H1 (cell line): ENCODE results near the gene CYBRD1. TPM values are rescaled to one million over a fixed set of nuclear protein-coding genes. Genes with fewer than 3 reads are reported as not detected.

Experiments
- CTCF ChIA-PET: fragments of 300-600 bp; sonication (Branson Sonifier 250); formaldehyde crosslinking; loops from one replicate; lab custom pipeline; 2021; ENCODE audit not compliant: partially characterized antibody; lab: Charles Lee
- POLR2A ChIA-PET: fragments of 300-600 bp; sonication (Branson Sonifier 250); formaldehyde crosslinking; loops from one replicate; lab custom pipeline; 2021; ENCODE audit warnings: inconsistent platforms; ENCODE audit not compliant: partially characterized antibody; lab: Charles Lee
- DNase-seq, 2 experiments: peaks; one replicate each; pipeline versions ENCODE4 v3.0.0 to v3.0.0-alpha.2; 2010 to 2022; ENCODE audit warnings: low spot score in 2 of 2, low read depth in 1 of 2, mixed read lengths in 1 of 2
- FAIRE-seq: peaks from 2 replicates; lab custom pipeline; 2011; peaks lifted over from hg19 to GRCh38; lab: Jason Lieb, UNC
- H2AFZ ChIP-seq: 2 replicates; pipeline ENCODE4 v1.8.1; 2012; ENCODE audit warnings: low read length, inconsistent platforms
- H2AK5ac ChIP-seq: 2 replicates; pipeline ENCODE4 v1.6.1; 2013; ENCODE audit warnings: low read depth, low read length
- H2BK120ac ChIP-seq: replicated peaks from 2 replicates; pipeline ENCODE3; 2013; ENCODE audit warnings: low read depth, low read length, inconsistent platforms
- H2BK12ac ChIP-seq: 2 replicates; pipeline ENCODE4 v1.6.1; 2013; ENCODE audit warnings: low read depth, low read length
- H2BK15ac ChIP-seq: 2 replicates; pipeline ENCODE4 v1.6.1; 2013; ENCODE audit warnings: low read length
- H2BK20ac ChIP-seq: 2 replicates; pipeline ENCODE4 v1.6.1; 2013; ENCODE audit warnings: low read length
- H2BK5ac ChIP-seq: 2 replicates; pipeline ENCODE4 v1.6.1; 2013; ENCODE audit warnings: low read depth, low read length
- H3K14ac ChIP-seq: 2 replicates; pipeline ENCODE4 v1.6.1; 2013; ENCODE audit warnings: inconsistent platforms; ENCODE audit not compliant: insufficient read length
- H3K18ac ChIP-seq: 2 replicates; pipeline ENCODE4 v1.6.1; 2013; ENCODE audit warnings: low read length; ENCODE audit errors: extremely low read depth
- H3K23ac ChIP-seq: 2 replicates; pipeline ENCODE4 v1.6.1; 2013; ENCODE audit warnings: inconsistent platforms; ENCODE audit not compliant: insufficient read length
- H3K23me2 ChIP-seq: 2 replicates; pipeline ENCODE4 v1.6.1; 2013; ENCODE audit warnings: low read depth, low read length
- H3K27ac ChIP-seq: 2 replicates; pipeline ENCODE4 v1.6.1; 2011; ENCODE audit warnings: low read depth, low read length, inconsistent platforms
- H3K27me3 ChIP-seq, 4 experiments: replicated peaks in 1 of 4; 1 replicate in 1 of 4; 2 replicates in 3 of 4; pipeline versions ENCODE4 v1.6.1 to v1.8.1; 2011 to 2013; ENCODE audit warnings: low read length in 3 of 4, mild to moderate bottlenecking in 3 of 4, inconsistent platforms in 2 of 4, mixed read lengths in 2 of 4, moderate library complexity in 1 of 4; ENCODE audit not compliant: control insufficient read depth in 3 of 4, insufficient read depth in 3 of 4; ENCODE audit errors: extremely low read depth in 1 of 4
- H3K36me3 ChIP-seq, 4 experiments: 2 replicates each; pipeline versions ENCODE4 v1.6.1 to v1.8.1; 2011 to 2013; ENCODE audit warnings: mild to moderate bottlenecking in 4 of 4, low read length in 3 of 4, moderate library complexity in 2 of 4, control low read depth in 1 of 4, inconsistent platforms in 1 of 4; ENCODE audit not compliant: insufficient read depth in 4 of 4, control insufficient read depth in 2 of 4
- H3K4ac ChIP-seq: replicated peaks from 2 replicates; pipeline ENCODE3; 2013; ENCODE audit warnings: low read length, low read depth, mixed read lengths, inconsistent platforms; ENCODE audit not compliant: insufficient read length
- H3K4me1 ChIP-seq, 4 experiments: replicated peaks in 1 of 4; 1 replicate in 1 of 4; 2 replicates in 3 of 4; pipeline versions ENCODE4 v1.6.1 to v1.8.1; 2011 to 2013; ENCODE audit warnings: low read length in 3 of 4, inconsistent platforms in 2 of 4, mixed read lengths in 1 of 4; ENCODE audit not compliant: insufficient read depth in 4 of 4, control insufficient read depth in 3 of 4
- H3K4me2 ChIP-seq, 2 experiments: 2 replicates each; pipeline versions ENCODE4 v1.6.1 to v1.8.1; 2011 to 2013; ENCODE audit warnings: low read depth in 2 of 2, low read length in 2 of 2, control low read depth in 1 of 2, inconsistent platforms in 1 of 2, mild to moderate bottlenecking in 1 of 2; ENCODE audit not compliant: insufficient read depth in 1 of 2
- H3K4me3 ChIP-seq, 4 experiments: fragments of 200-600, 300-600 bp in 1 of 4; sonication (generic), shearing (Covaris generic), sonication (Bioruptor Twin) in 1 of 4; 2 replicates each; pipeline versions ENCODE4 v1.5.1 to v1.8.1; 2011 to 2016; ENCODE audit warnings: low read length in 4 of 4, low read depth in 3 of 4, control low read depth in 2 of 4, inconsistent platforms in 2 of 4, mild to moderate bottlenecking in 2 of 4, mixed read lengths in 1 of 4, moderate library complexity in 1 of 4; ENCODE audit not compliant: insufficient read depth in 2 of 4; ENCODE audit errors: extremely low read depth in 1 of 4
- H3K56ac ChIP-seq: replicated peaks from 2 replicates; pipeline ENCODE3; 2013; ENCODE audit warnings: low read depth, mild to moderate bottlenecking, mixed read lengths, low read length, inconsistent platforms; ENCODE audit not compliant: insufficient read length
- H3K79me1 ChIP-seq: 2 replicates; pipeline ENCODE4 v1.6.1; 2013; ENCODE audit warnings: low read depth, low read length, control low read depth
- H3K79me2 ChIP-seq, 2 experiments: 2 replicates each; pipeline versions ENCODE4 v1.6.1 to v1.8.1; 2012 to 2013; ENCODE audit warnings: low read length in 2 of 2, mild to moderate bottlenecking in 2 of 2, inconsistent platforms in 1 of 2; ENCODE audit not compliant: insufficient read depth in 2 of 2, control insufficient read depth in 1 of 2
- H3K9ac ChIP-seq, 4 experiments: replicated peaks in 1 of 4; 1 replicate in 1 of 4; 2 replicates in 3 of 4; pipeline versions ENCODE4 v1.6.1 to v1.8.1; 2011 to 2013; ENCODE audit warnings: low read depth in 3 of 4, low read length in 3 of 4, control low read depth in 2 of 4, mild to moderate bottlenecking in 2 of 4, moderate library complexity in 2 of 4, inconsistent platforms in 1 of 4; ENCODE audit errors: extremely low read depth in 1 of 4
- H3K9me3 ChIP-seq, 2 experiments: 2 replicates each; pipeline versions ENCODE4 v1.6.1 to v1.8.1; 2012 to 2013; ENCODE audit warnings: mild to moderate bottlenecking in 2 of 2, moderate library complexity in 2 of 2, control low read depth in 1 of 2, inconsistent platforms in 1 of 2, low read depth in 1 of 2, low read length in 1 of 2, mixed read lengths in 1 of 2; ENCODE audit not compliant: insufficient read depth in 2 of 2
- H4K20me1 ChIP-seq, 2 experiments: replicated peaks in 1 of 2; 2 replicates each; pipeline versions ENCODE3 to v1.8.1; 2011 to 2013; ENCODE audit warnings: inconsistent platforms in 2 of 2, low read length in 2 of 2, mild to moderate bottlenecking in 1 of 2; ENCODE audit not compliant: insufficient read depth in 2 of 2, control insufficient read depth in 1 of 2
- H4K5ac ChIP-seq: 2 replicates; pipeline ENCODE4 v1.6.1; 2013; ENCODE audit warnings: low read length, low read depth, mixed read lengths, inconsistent platforms; ENCODE audit not compliant: insufficient read length
- H4K8ac ChIP-seq: 2 replicates; pipeline ENCODE4 v1.8.0; 2013; ENCODE audit warnings: mild to moderate bottlenecking, moderate library complexity, low read length, inconsistent platforms; ENCODE audit not compliant: insufficient read depth; ENCODE audit errors: extremely low read depth
- H4K91ac ChIP-seq: replicated peaks from 2 replicates; pipeline ENCODE3; 2013; ENCODE audit warnings: low read length, mixed read lengths, inconsistent platforms; ENCODE audit not compliant: insufficient read length
- CBX8 ChIP-seq: fragments of 300-800, 300-1000 bp; sonication (generic); IDR thresholded peaks from 2 replicates; pipeline ENCODE4 v1.7.1; 2016; ENCODE audit warnings: low read depth, low read length, borderline replicate concordance
- EGR1 ChIP-seq: IDR thresholded peaks from 2 replicates; pipeline ENCODE4 v1.6.1; 2011; ENCODE audit warnings: low read depth, low read length, borderline replicate concordance
- JUN ChIP-seq: IDR thresholded peaks from 2 replicates; pipeline ENCODE4 v1.6.1; 2011; ENCODE audit warnings: low read depth, mild to moderate bottlenecking, improper control_type of control experiment, low read length
- POLR2A ChIP-seq, 2 experiments: IDR thresholded peaks; 1 replicate in 1 of 2; 2 replicates in 1 of 2; pipeline ENCODE4 v1.6.1; 2011; ENCODE audit warnings: low read depth in 2 of 2, low read length in 2 of 2, mild to moderate bottlenecking in 2 of 2; ENCODE audit errors: control extremely low read depth in 1 of 2
- SAP30 ChIP-seq: fragments of 300-600 bp; sonication (generic); IDR thresholded peaks from 2 replicates; pipeline ENCODE4 v1.7.1; 2012; ENCODE audit warnings: low read length, moderate library complexity, mild to moderate bottlenecking, inconsistent platforms; ENCODE audit not compliant: insufficient read depth, insufficient replicate concordance
- SP1 ChIP-seq: IDR thresholded peaks from 2 replicates; pipeline ENCODE4 v1.6.1; 2011; ENCODE audit warnings: low read depth, low read length
- SUZ12 ChIP-seq: fragments of 200-600 bp; sonication (generic); IDR thresholded peaks from 2 replicates; pipeline ENCODE4 v1.6.1; 2012; ENCODE audit warnings: mild to moderate bottlenecking, inconsistent platforms, low read length, moderate library complexity, mixed read lengths
- WGBS, 2 experiments: shearing (Covaris generic) in 1 of 2; methylation state at CpG; one replicate each; pipeline versions ENCODE4 v1.1.6 to v1.1.7; 2013 to 2015; ENCODE audit warnings: low lambda C conversion rate in 2 of 2, mixed read lengths in 2 of 2, inconsistent platforms in 1 of 2, low coverage in 1 of 2, missing lambda C conversion rate in 1 of 2; ENCODE audit not compliant: insufficient replicate concordance in 2 of 2, insufficient coverage in 1 of 2, insufficient read length in 1 of 2; ENCODE audit errors: extremely low coverage in 1 of 2, missing lambda C conversion rate in 1 of 2; 5-methylcytosine and 5-hydroxymethylcytosine counted together
- polyA plus RNA-seq, 7 experiments: library from polyadenylated mRNA; depleted of rRNA in 3 of 7; stranded (reverse) in 5 of 7; unstranded in 2 of 7; fragments of >200 nt in 5 of 7; fragments of 200-250 nt in 2 of 7; gene quantifications; 1 replicate in 5 of 7; 2 replicates in 1 of 7; 4 replicates in 1 of 7; pipeline versions ENCODE4 v1.2.1 to v1.2.3, GENCODE V29; 2011 to 2013; ENCODE audit warnings: missing spikeins in 2 of 7, mixed read lengths in 2 of 7
- total RNA-seq: library from RNA; stranded (reverse); fragmentation: NEBNext Ultra II Directional; extraction: Animal tissue kit (Norgen Biotek cat#: 25700); gene quantifications from 2 replicates; pipeline ENCODE4 v1.2.1, GENCODE V29; 2021
- TF ChIP-seq, protein P1 (sequence below): IDR thresholded peaks from 2 replicates; pipeline ENCODE4 v1.6.1; 2011; ENCODE audit warnings: low read depth, mild to moderate bottlenecking, low read length; ENCODE audit not compliant: insufficient read depth
- TF ChIP-seq, protein P2 (sequence below): IDR thresholded peaks from 2 replicates; pipeline ENCODE4 v1.6.1; 2012; ENCODE audit warnings: inconsistent platforms
- TF ChIP-seq, protein P3 (sequence below): IDR thresholded peaks from 2 replicates; pipeline ENCODE4 v1.6.1; 2012; ENCODE audit warnings: low read length, inconsistent platforms

Gene CYBRD1
- total and polyA plus RNA-seq, 2 of the 8 experiments (the other 6 are each of a cell fraction or from before 2014, with no cell fraction given) = 10.7 to 12.6 TPM

DNA sequence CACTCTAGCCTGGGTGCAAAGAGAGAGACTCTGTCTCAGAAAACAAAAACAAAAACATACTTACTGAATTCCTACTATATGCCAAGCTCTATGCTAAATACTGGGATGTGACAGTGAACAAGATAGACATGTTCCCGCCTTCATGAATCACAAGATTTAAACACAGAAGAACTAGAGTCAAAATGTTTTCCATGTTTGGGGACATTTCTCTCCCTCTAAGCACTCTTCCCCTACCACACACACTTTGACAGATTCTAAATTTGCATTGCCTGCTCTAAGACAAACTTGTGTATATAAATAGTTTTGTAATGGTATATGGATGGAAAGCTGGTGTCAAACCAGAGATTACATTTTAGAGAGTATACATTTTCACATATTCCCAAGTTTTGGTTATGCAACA is 11.1 kb downstream of the CYBRD1 start:
- no peaks in the 10 kb centered on the region for H3K27me3 ChIP-seq
- H3K4me1 ChIP-seq = no peaks in the 10 kb centered on the region
- FAIRE-seq (no peak), DNase-seq (no peak)
- no peaks in the 10 kb centered on the region for H3K36me3 ChIP-seq
- H4K20me1 ChIP-seq = no peaks in the 10 kb centered on the region
- H2AFZ ChIP-seq = no peak overlapping the region
- no peak overlapping the region for H3K9ac ChIP-seq
- H2BK20ac ChIP-seq = no peak overlapping the region
- H3K27ac ChIP-seq = no peak overlapping the region
- H2BK15ac ChIP-seq = no peak overlapping the region
- WGBS, 2 experiments = 96% methylated on average over 1 of the region's 1 CpG; no CpG with 5 or more reads in 1 of the 2 experiments
- CTCF ChIA-PET = interaction anchor here (0.6 to 4.5 kb wide), 4 partner anchors 9 to 75 kb away, joined by 3 to 32 read pairs (median 4); no protein-coding TSS in a partner anchor
- no peak overlapping the region for H2BK5ac ChIP-seq
- H3K9me3 ChIP-seq = peaks cover 3 to 6% of the 10 kb centered on the region in 2 experiments; a peak in 3 of 4 replicates
- H3K14ac ChIP-seq = no peak overlapping the region
- H3K79me2 ChIP-seq = peaks cover 0 to 21% of the 10 kb centered on the region in 2 experiments; a peak in 2 of 4 replicates
- H2BK12ac ChIP-seq = no peak overlapping the region
- TF ChIP-seq SUZ12 = no peak
- TF ChIP-seq JUN = no peak
- TF ChIP-seq, protein P1, sequence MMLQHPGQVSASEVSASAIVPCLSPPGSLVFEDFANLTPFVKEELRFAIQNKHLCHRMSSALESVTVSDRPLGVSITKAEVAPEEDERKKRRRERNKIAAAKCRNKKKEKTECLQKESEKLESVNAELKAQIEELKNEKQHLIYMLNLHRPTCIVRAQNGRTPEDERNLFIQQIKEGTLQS = no peak
- TF ChIP-seq, protein P2, sequence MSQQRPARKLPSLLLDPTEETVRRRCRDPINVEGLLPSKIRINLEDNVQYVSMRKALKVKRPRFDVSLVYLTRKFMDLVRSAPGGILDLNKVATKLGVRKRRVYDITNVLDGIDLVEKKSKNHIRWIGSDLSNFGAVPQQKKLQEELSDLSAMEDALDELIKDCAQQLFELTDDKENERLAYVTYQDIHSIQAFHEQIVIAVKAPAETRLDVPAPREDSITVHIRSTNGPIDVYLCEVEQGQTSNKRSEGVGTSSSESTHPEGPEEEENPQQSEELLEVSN = no peak
- TF ChIP-seq CBX8 = no peak
- TF ChIP-seq SAP30 = no peak
- no peak for TF ChIP-seq SP1
- TF ChIP-seq EGR1 = no peak
- TF ChIP-seq, protein P3, sequence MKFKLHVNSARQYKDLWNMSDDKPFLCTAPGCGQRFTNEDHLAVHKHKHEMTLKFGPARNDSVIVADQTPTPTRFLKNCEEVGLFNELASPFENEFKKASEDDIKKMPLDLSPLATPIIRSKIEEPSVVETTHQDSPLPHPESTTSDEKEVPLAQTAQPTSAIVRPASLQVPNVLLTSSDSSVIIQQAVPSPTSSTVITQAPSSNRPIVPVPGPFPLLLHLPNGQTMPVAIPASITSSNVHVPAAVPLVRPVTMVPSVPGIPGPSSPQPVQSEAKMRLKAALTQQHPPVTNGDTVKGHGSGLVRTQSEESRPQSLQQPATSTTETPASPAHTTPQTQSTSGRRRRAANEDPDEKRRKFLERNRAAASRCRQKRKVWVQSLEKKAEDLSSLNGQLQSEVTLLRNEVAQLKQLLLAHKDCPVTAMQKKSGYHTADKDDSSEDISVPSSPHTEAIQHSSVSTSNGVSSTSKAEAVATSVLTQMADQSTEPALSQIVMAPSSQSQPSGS = no peak
- TF ChIP-seq POLR2A (IDR thresholded peaks at IDR 0.05; ENCODE audit: control extremely low read depth in 1 of 2, low read depth in 2 of 2, low read length in 2 of 2) = no peak
- H2AK5ac ChIP-seq = no peak overlapping the region
- H3K23me2 ChIP-seq = no peaks in the 10 kb centered on the region
- H4K8ac ChIP-seq = no peak overlapping the region
- no peaks in the 10 kb centered on the region for H3K79me1 ChIP-seq
- H3K56ac ChIP-seq = no peak overlapping the region
- no peak overlapping the region for H3K4me3 ChIP-seq
- H4K91ac ChIP-seq = no peak overlapping the region
- H4K5ac ChIP-seq = no peak overlapping the region
- POLR2A ChIA-PET = interaction anchor here (6.5 kb wide), 1 partner anchor 11 kb away, joined by 32 read pairs; the partner anchor contains the start of gene CYBRD1
- no peak overlapping the region for H3K4me2 ChIP-seq
- no peak overlapping the region for H3K4ac ChIP-seq
- H3K18ac ChIP-seq = no peak overlapping the region
- H2BK120ac ChIP-seq = no peak overlapping the region
- no peak overlapping the region for H3K23ac ChIP-seq
